Measurements from ENCODE around the gene ZFPL1.

GRCh38 chr11:65126624-65127274, 42.7 kb downstream of the ZFPL1 start:
- TF ChIP-seq CTCF (IDR thresholded peaks at IDR 0.05; ENCODE audit: insufficient read depth, low read depth, low read length) (no peak), EZH2 (IDR thresholded peaks at IDR 0.05; ENCODE audit: insufficient read depth, low read length) (no peak)

Data from astrocyte (in vitro differentiated cells and primary cell).